ENCODE measurements around the gene AGPAT4.

Gene AGPAT4

DNA sequence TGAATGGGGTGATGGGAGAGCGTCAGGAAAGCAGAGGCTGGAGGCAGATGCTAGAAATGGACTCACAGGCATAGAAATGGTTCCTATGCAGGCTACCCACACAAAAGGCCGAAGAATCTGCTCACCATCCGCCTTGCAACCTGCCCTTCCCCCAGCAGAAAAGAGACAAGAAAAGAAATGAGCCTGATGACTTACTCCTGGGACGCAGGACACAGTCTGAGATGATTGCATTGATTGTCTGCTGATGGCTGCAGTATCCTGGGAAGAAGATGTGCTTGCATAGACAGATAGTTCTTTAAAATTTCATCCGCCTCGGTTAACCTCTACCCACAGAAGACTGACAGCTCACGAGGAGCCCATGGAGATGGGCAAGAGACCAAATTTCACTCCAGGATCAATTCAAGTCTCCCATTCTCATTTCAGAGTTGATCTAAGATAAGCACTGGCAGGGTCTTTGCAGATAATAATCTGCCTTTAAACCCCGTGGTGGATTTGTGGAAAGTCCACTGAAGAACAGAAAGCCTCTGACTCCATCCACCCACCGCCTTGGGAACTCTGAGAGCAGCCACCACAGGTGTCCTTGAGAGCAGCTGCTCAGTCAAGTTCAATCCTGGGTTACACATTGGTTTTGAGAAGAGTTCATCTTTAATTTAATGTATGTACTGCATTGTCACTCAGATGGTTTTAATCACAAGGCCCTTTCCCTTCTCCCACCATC lies 7.2 kb downstream of the AGPAT4 start:
- Histone ChIP-seq H3K27me3 (ENCODE audit: insufficient read depth, low read length) (no peaks in the 10 kb centered on the region), H3K9ac (ENCODE audit: low read depth, low read length) (no peak overlapping the region), H3K4me1 (ENCODE audit: insufficient read depth, low read length) (peaks cover 20% of the 10 kb centered on the region), H3K36me3 (ENCODE audit: insufficient read depth, low read depth, low read length) (peaks cover 44% of the 10 kb centered on the region), H3K4me3 (ENCODE audit: low read length) (no peak overlapping the region), H3K9me3 (ENCODE audit: insufficient read depth, low read depth, low read length) (no peaks in the 10 kb centered on the region), H3K27ac (ENCODE audit: low read length) (no peak overlapping the region)

DNA sequence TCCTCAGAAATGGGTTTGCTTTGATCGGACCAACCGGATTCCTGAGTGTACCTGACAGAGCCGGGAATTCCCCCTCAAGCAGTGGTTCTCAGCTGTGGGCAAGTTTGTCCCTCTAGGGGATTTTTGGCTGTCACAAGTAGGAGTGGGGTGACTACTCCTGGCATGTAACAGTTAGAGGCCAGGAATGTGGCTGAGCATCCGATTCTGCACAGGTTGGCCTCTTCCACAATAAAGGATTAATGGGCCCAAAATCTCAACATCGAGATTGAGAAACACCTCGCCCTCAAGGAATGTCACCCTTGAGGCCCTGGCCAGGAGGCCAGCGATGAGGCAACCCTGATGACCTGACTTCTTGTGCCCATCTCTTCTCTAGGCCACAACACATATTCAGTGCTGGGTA lies 7.9 kb downstream of the AGPAT4 start:
- Histone ChIP-seq H3K4me3 (ENCODE audit: low read length) (no peak overlapping the region), H3K9ac (ENCODE audit: low read depth, low read length) (no peak overlapping the region), H3K4me1 (ENCODE audit: insufficient read depth, low read length) (peaks cover 14% of the 10 kb centered on the region), H3K36me3 (ENCODE audit: insufficient read depth, low read depth, low read length) (peaks cover 51% of the 10 kb centered on the region), H3K27ac (ENCODE audit: low read length) (no peak overlapping the region), H3K27me3 (ENCODE audit: insufficient read depth, low read length) (no peaks in the 10 kb centered on the region), H3K9me3 (ENCODE audit: insufficient read depth, low read depth, low read length) (no peaks in the 10 kb centered on the region)

DNA sequence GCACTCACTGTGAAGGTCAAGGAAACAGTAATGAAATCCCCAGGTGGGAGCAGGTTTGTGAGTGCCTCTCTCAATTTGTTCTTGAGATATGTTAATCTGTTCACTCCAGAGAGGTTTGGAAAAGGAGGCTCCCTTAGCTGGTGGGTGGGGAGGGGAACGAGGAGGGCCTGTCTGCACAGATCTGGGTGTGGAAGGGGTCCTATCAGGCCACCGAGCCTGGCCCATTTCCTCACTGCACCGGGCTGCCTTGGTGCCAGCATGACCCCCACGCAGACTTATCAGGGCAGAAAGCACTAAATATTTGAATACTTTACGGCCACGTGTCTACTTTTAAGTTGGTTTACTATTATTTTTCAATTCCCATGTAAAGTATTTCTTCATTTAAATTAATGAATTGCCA lies 8.3 kb downstream of the AGPAT4 start:
- Histone ChIP-seq H3K9me3 (ENCODE audit: insufficient read depth, low read depth, low read length) (no peaks in the 10 kb centered on the region), H3K4me1 (ENCODE audit: insufficient read depth, low read length) (peaks cover 13% of the 10 kb centered on the region), H3K4me3 (ENCODE audit: low read length) (no peak overlapping the region), H3K9ac (ENCODE audit: low read depth, low read length) (no peak overlapping the region), H3K36me3 (ENCODE audit: insufficient read depth, low read depth, low read length) (peaks cover 55% of the 10 kb centered on the region), H3K27me3 (ENCODE audit: insufficient read depth, low read length) (no peaks in the 10 kb centered on the region), H3K27ac (ENCODE audit: low read length) (no peak overlapping the region)

GRCh38 chr6:161264181-161264580 lies 9.7 kb downstream of the AGPAT4 start:
- Histone ChIP-seq H3K9me3 (ENCODE audit: insufficient read depth, low read depth, low read length) (no peaks in the 10 kb centered on the region), H3K36me3 (ENCODE audit: insufficient read depth, low read depth, low read length) (peaks cover 67% of the 10 kb centered on the region), H3K4me1 (ENCODE audit: insufficient read depth, low read length) (peaks cover 22% of the 10 kb centered on the region), H3K4me3 (ENCODE audit: low read length) (no peak overlapping the region), H3K9ac (ENCODE audit: low read depth, low read length) (no peak overlapping the region), H3K27me3 (ENCODE audit: insufficient read depth, low read length) (no peaks in the 10 kb centered on the region), H3K27ac (ENCODE audit: low read length) (no peak overlapping the region)

- Histone ChIP-seq H3K27ac (ENCODE audit: low read length) (no peak overlapping the region), H3K4me3 (ENCODE audit: low read length) (no peak overlapping the region), H3K4me1 (ENCODE audit: insufficient read depth, low read length) (peaks cover 14% of the 10 kb centered on the region), H3K36me3 (ENCODE audit: insufficient read depth, low read depth, low read length) (peaks cover 55% of the 10 kb centered on the region), H3K9ac (ENCODE audit: low read depth, low read length) (no peak overlapping the region), H3K27me3 (ENCODE audit: insufficient read depth, low read length) (no peaks in the 10 kb centered on the region), H3K9me3 (ENCODE audit: insufficient read depth, low read depth, low read length) (no peaks in the 10 kb centered on the region)
These were observed 12.0 kb downstream of the AGPAT4 start for GRCh38 chr6:161261816-161262215.

- no peaks in the 10 kb centered on the region for H3K9me3 ChIP-seq (ENCODE audit: insufficient read depth, low read depth, low read length)
- H3K4me3 ChIP-seq (ENCODE audit: low read length), result no peak overlapping the region
- H3K27ac ChIP-seq (ENCODE audit: low read length), result no peak overlapping the region
- H3K9ac ChIP-seq (ENCODE audit: low read depth, low read length), result no peak overlapping the region
- H3K27me3 ChIP-seq (ENCODE audit: insufficient read depth, low read length), result no peaks in the 10 kb centered on the region
- H3K4me1 ChIP-seq (ENCODE audit: insufficient read depth, low read length), result peaks cover 13% of the 10 kb centered on the region
- H3K36me3 ChIP-seq (ENCODE audit: insufficient read depth, low read depth, low read length), result peaks cover 53% of the 10 kb centered on the region
These were observed 12.5 kb downstream of the AGPAT4 start for GRCh38 chr6:161261325-161261724.

DNA sequence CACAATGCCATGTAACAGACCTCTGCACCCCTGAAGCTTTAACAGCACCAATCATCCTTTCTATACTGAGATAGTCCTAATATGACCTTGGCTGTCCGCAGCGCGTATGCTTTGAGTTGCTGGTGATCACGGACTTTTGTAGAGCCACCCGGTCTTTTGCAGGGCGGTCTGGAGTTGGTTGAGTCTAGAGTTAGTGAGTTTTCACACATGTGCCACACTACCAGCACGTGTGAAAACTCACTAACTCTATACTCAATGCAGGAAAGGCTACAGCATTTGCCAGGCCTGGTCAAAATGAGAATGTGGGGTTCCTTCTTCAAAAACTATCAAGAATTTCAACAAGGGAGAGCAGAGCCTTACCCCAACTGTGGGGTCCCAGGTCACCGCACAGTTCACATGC lies 14.6 kb downstream of the AGPAT4 start:
- Histone ChIP-seq H3K27me3 (ENCODE audit: insufficient read depth, low read length) (no peaks in the 10 kb centered on the region), H3K36me3 (ENCODE audit: insufficient read depth, low read depth, low read length) (peaks cover 48% of the 10 kb centered on the region), H3K9ac (ENCODE audit: low read depth, low read length) (no peak overlapping the region)

GRCh38 chr6:161257793-161258457 lies 15.9 kb downstream of the AGPAT4 start:
- Histone ChIP-seq H3K9ac (ENCODE audit: low read depth, low read length) (no peak overlapping the region), H3K27ac (ENCODE audit: low read length) (no peak overlapping the region), H3K4me1 (ENCODE audit: insufficient read depth, low read length) (peaks cover 16% of the 10 kb centered on the region; the same call in 1 of the 2 replicates), H3K27me3 (ENCODE audit: insufficient read depth, low read length) (no peaks in the 10 kb centered on the region), H3K4me3 (ENCODE audit: low read length) (no peak overlapping the region), H3K9me3 (ENCODE audit: insufficient read depth, low read depth, low read length) (no peaks in the 10 kb centered on the region), H3K36me3 (ENCODE audit: insufficient read depth, low read depth, low read length) (peaks cover 38% of the 10 kb centered on the region)

More for the DNA sequence above, 14.6 kb downstream of the AGPAT4 start:
- H3K9me3 ChIP-seq (ENCODE audit: insufficient read depth, low read depth, low read length), result no peaks in the 10 kb centered on the region
- no peak overlapping the region for H3K27ac ChIP-seq (ENCODE audit: low read length)
- peaks cover 16% of the 10 kb centered on the region; the same call in 1 of the 2 replicates for H3K4me1 ChIP-seq (ENCODE audit: insufficient read depth, low read length)
- H3K4me3 ChIP-seq (ENCODE audit: low read length), result no peak overlapping the region

- Histone ChIP-seq H3K27me3 (ENCODE audit: insufficient read depth, low read length) (no peaks in the 10 kb centered on the region), H3K27ac (ENCODE audit: low read length) (no peak overlapping the region), H3K9ac (ENCODE audit: low read depth, low read length) (no peak overlapping the region), H3K4me3 (ENCODE audit: low read length) (no peak overlapping the region), H3K4me1 (ENCODE audit: insufficient read depth, low read length) (peaks cover 23% of the 10 kb centered on the region), H3K36me3 (ENCODE audit: insufficient read depth, low read depth, low read length) (peaks cover 32% of the 10 kb centered on the region), H3K9me3 (ENCODE audit: insufficient read depth, low read depth, low read length) (no peaks in the 10 kb centered on the region)
These were observed 17.5 kb downstream of the AGPAT4 start for GRCh38 chr6:161256407-161256806.

- H3K27ac ChIP-seq (ENCODE audit: low read length), result no peak overlapping the region
- H3K36me3 ChIP-seq (ENCODE audit: insufficient read depth, low read depth, low read length), result peaks cover 23% of the 10 kb centered on the region
- no peaks in the 10 kb centered on the region for H3K9me3 ChIP-seq (ENCODE audit: insufficient read depth, low read depth, low read length)
- H3K4me1 ChIP-seq (ENCODE audit: insufficient read depth, low read length), result peaks cover 28% of the 10 kb centered on the region
- H3K27me3 ChIP-seq (ENCODE audit: insufficient read depth, low read length), result no peaks in the 10 kb centered on the region
- H3K4me3 ChIP-seq (ENCODE audit: low read length), result no peak overlapping the region
- no peak overlapping the region for H3K9ac ChIP-seq (ENCODE audit: low read depth, low read length)
These were observed 18.3 kb downstream of the AGPAT4 start for GRCh38 chr6:161255518-161255917.

GRCh38 chr6:161254464-161255253 lies 19.2 kb downstream of the AGPAT4 start:
- no peak overlapping the region for H3K27ac ChIP-seq (ENCODE audit: low read length)
- no peaks in the 10 kb centered on the region for H3K9me3 ChIP-seq (ENCODE audit: insufficient read depth, low read depth, low read length)
- H3K4me1 ChIP-seq (ENCODE audit: insufficient read depth, low read length), result peaks cover 22% of the 10 kb centered on the region
- H3K27me3 ChIP-seq (ENCODE audit: insufficient read depth, low read length), result no peaks in the 10 kb centered on the region
- H3K36me3 ChIP-seq (ENCODE audit: insufficient read depth, low read depth, low read length), result peaks cover 16% of the 10 kb centered on the region
- H3K4me3 ChIP-seq (ENCODE audit: low read length), result no peak overlapping the region
- no peak overlapping the region for H3K9ac ChIP-seq (ENCODE audit: low read depth, low read length)

All from iPS-20b (cell line).